IMR-90 (cell line): Measurements from ENCODE around the gene SPTSSA. TPM values are rescaled to one million over a fixed set of nuclear protein-coding genes. Genes with fewer than 3 reads are reported as not detected.

Experiments used
- ATAC-seq: fragments of 200-7000 bp; cut with Tn5 transposase; 2 replicates; pipeline ENCODE4 v1.9.1; 2020; ENCODE audit warnings: low read depth, mild to moderate bottlenecking, moderate library complexity
- BruUV-seq: library from RNA; stranded (reverse); fragments of 400-500 nt; replicated peaks from 2 replicates; lab custom pipeline; 2021; lab: Mats Ljungman, UMichigan
- CTCF ChIA-PET: fragments of 300-600 bp; formaldehyde crosslinking; extraction: SDS; loops from one replicate; lab custom pipeline; 2021; ENCODE audit warnings: antibody characterized with exemption; lab: Yijun Ruan, JAX
- POLR2A ChIA-PET: fragments of 300-600 bp; sonication (Branson Sonifier 250); formaldehyde crosslinking; loops from one replicate; lab custom pipeline; 2022; ENCODE audit warnings: antibody characterized with exemption; ENCODE audit not compliant: unreplicated experiment; lab: Charles Lee
- DNase-seq: peaks from one replicate; pipeline ENCODE4 v3.0.0; 2013
- H2AFZ ChIP-seq: replicated peaks from 2 replicates; pipeline ENCODE3; 2013; ENCODE audit warnings: low read length, mild to moderate bottlenecking; ENCODE audit not compliant: poor library complexity
- H2AK5ac ChIP-seq: 2 replicates; pipeline ENCODE4 v1.6.1; 2013; ENCODE audit warnings: low read depth, low read length, inconsistent platforms
- H2AK9ac ChIP-seq: replicated peaks from 2 replicates; pipeline ENCODE3; 2013; ENCODE audit warnings: mild to moderate bottlenecking, low read depth, low read length, moderate library complexity; ENCODE audit not compliant: poor library complexity
- H2BK120ac ChIP-seq: 2 replicates; pipeline ENCODE4 v1.6.1; 2013; ENCODE audit warnings: low read depth, low read length, inconsistent platforms
- H2BK15ac ChIP-seq: 3 replicates; pipeline ENCODE4 v1.6.1; 2013; ENCODE audit warnings: low read depth, low read length, inconsistent platforms
- H2BK20ac ChIP-seq: 2 replicates; pipeline ENCODE4 v1.6.1; 2013; ENCODE audit warnings: low read depth, mild to moderate bottlenecking, inconsistent platforms, low read length, moderate library complexity
- H2BK5ac ChIP-seq: 2 replicates; pipeline ENCODE4 v1.6.1; 2013; ENCODE audit warnings: mild to moderate bottlenecking, low read depth, low read length, inconsistent platforms; ENCODE audit not compliant: poor library complexity, severe bottlenecking
- H3K14ac ChIP-seq: replicated peaks from 2 replicates; pipeline ENCODE4 v1.6.1; 2013; ENCODE audit warnings: low read depth, low read length, inconsistent platforms
- H3K18ac ChIP-seq: 2 replicates; pipeline ENCODE4 v1.6.1; 2013; ENCODE audit warnings: low read depth, low read length, control low read depth
- H3K23ac ChIP-seq: 2 replicates; pipeline ENCODE4 v1.6.1; 2013; ENCODE audit warnings: low read depth, low read length, inconsistent platforms
- H3K27ac ChIP-seq: 2 replicates; pipeline ENCODE4 v1.5.1; 2013; ENCODE audit warnings: mild to moderate bottlenecking, control low read depth, low read length; ENCODE audit not compliant: insufficient read depth
- H3K27me3 ChIP-seq: 2 replicates; pipeline ENCODE4 v1.6.1; 2013; ENCODE audit warnings: low read length; ENCODE audit not compliant: control insufficient read depth, insufficient read depth
- H3K36me3 ChIP-seq: 2 replicates; pipeline ENCODE4 v1.6.1; 2013; ENCODE audit warnings: low read length, mixed read lengths; ENCODE audit not compliant: control insufficient read depth, insufficient read depth
- H3K4ac ChIP-seq: 2 replicates; pipeline ENCODE4 v1.6.1; 2013; ENCODE audit warnings: low read depth, low read length, inconsistent platforms
- H3K4me1 ChIP-seq: 2 replicates; pipeline ENCODE4 v1.6.1; 2013; ENCODE audit warnings: low read length, mixed read lengths; ENCODE audit not compliant: control insufficient read depth, insufficient read depth
- H3K4me2 ChIP-seq: 2 replicates; pipeline ENCODE4 v1.6.1; 2013; ENCODE audit warnings: low read depth, mild to moderate bottlenecking, control low read depth, low read length, moderate library complexity
- H3K4me3 ChIP-seq: 2 replicates; pipeline ENCODE4 v1.5.1; 2013; ENCODE audit warnings: low read depth, mild to moderate bottlenecking, control low read depth, low read length, moderate library complexity; ENCODE audit not compliant: insufficient read depth
- H3K56ac ChIP-seq: 2 replicates; pipeline ENCODE4 v1.6.1; 2013; ENCODE audit warnings: low read length, inconsistent platforms; ENCODE audit not compliant: insufficient read depth; ENCODE audit errors: extremely low read depth
- H3K79me1 ChIP-seq, 2 experiments: 2 replicates each; pipeline ENCODE4 v1.6.1; 2013; ENCODE audit warnings: low read length in 2 of 2, inconsistent platforms in 1 of 2, low read depth in 1 of 2
- H3K9ac ChIP-seq: 2 replicates; pipeline ENCODE4 v1.6.1; 2013; ENCODE audit warnings: low read depth, low read length, control low read depth
- H3K9me1 ChIP-seq: 2 replicates; pipeline ENCODE4 v1.6.1; 2013; ENCODE audit warnings: low read length, inconsistent platforms; ENCODE audit not compliant: insufficient read depth
- H3K9me3 ChIP-seq: 2 replicates; pipeline ENCODE4 v1.6.1; 2013; ENCODE audit warnings: low read length; ENCODE audit not compliant: control insufficient read depth, insufficient read depth
- H4K20me1 ChIP-seq: 2 replicates; pipeline ENCODE4 v1.6.1; 2013; ENCODE audit warnings: low read length, inconsistent platforms; ENCODE audit not compliant: insufficient read depth
- H4K5ac ChIP-seq: 2 replicates; pipeline ENCODE4 v1.6.1; 2013; ENCODE audit warnings: mild to moderate bottlenecking, low read depth, low read length, control low read depth
- H4K8ac ChIP-seq, 2 experiments: 2 replicates each; pipeline ENCODE4 v1.6.1; 2013; ENCODE audit warnings: low read depth in 2 of 2, low read length in 2 of 2, control low read depth in 1 of 2, inconsistent platforms in 1 of 2
- H4K91ac ChIP-seq: 2 replicates; pipeline ENCODE4 v1.6.1; 2013; ENCODE audit warnings: low read depth, low read length, inconsistent platforms; ENCODE audit not compliant: insufficient read depth
- CEBPB ChIP-seq: IDR thresholded peaks from 2 replicates; pipeline ENCODE4 v1.6.1; 2012; ENCODE audit warnings: low read depth, low read length, improper control_type of control experiment
- CHD1 ChIP-seq: IDR thresholded peaks from 2 replicates; pipeline ENCODE4 v1.6.1; 2012; ENCODE audit warnings: low read depth, low read length, improper control_type of control experiment
- FOS ChIP-seq: fragments of 150-350 bp; IDR thresholded peaks from 2 replicates; pipeline ENCODE4 v1.6.1; 2016; ENCODE audit warnings: low read depth, low read length
- MAFK ChIP-seq: IDR thresholded peaks from 2 replicates; pipeline ENCODE4 v1.6.1; 2012; ENCODE audit warnings: low read depth, low read length, improper control_type of control experiment
- MXI1 ChIP-seq: IDR thresholded peaks from 2 replicates; pipeline ENCODE4 v1.6.1; 2012; ENCODE audit warnings: low read depth, mild to moderate bottlenecking, low read length, moderate library complexity, borderline replicate concordance
- NFE2L2 ChIP-seq: fragments of 150-350 bp; IDR thresholded peaks from 2 replicates; pipeline ENCODE4 v1.6.1; 2016; ENCODE audit warnings: low read depth, mild to moderate bottlenecking, low read length
- POLR2A ChIP-seq: IDR thresholded peaks from 2 replicates; pipeline ENCODE4 v1.6.1; 2012; ENCODE audit warnings: mild to moderate bottlenecking, low read depth, low read length
- RAD21 ChIP-seq: IDR thresholded peaks from 2 replicates; pipeline ENCODE4 v1.6.1; 2012; ENCODE audit warnings: low read length, improper control_type of control experiment
- RFX5 ChIP-seq: IDR thresholded peaks from 2 replicates; pipeline ENCODE4 v1.8.0; 2012; ENCODE audit warnings: low read depth, mild to moderate bottlenecking, low read length, moderate library complexity
- SMC3 ChIP-seq: fragments of 150-350 bp; IDR thresholded peaks from 2 replicates; pipeline ENCODE4 v1.6.1; 2016; ENCODE audit warnings: low read depth, mild to moderate bottlenecking, antibody characterized with exemption, low read length, moderate library complexity
- WGBS, 2 experiments: methylation state at CpG; one replicate each; pipeline versions ENCODE4 v1.1.5 to v1.1.7; 2013; ENCODE audit warnings: missing lambda C conversion rate in 2 of 2; ENCODE audit not compliant: insufficient read length in 1 of 2; ENCODE audit errors: extremely low coverage in 2 of 2; 5-methylcytosine and 5-hydroxymethylcytosine counted together
- dilution Hi-C: fragments of 300-500 bp; cut with HindIII; formaldehyde crosslinking; loops from one replicate; pipeline ENCODE4 v1.14.3; 2018; ENCODE audit warnings: low sequenced_read_pairs; ENCODE audit not compliant: unreplicated experiment
- in situ Hi-C: fragments of 300-500 bp; cut with MboI; formaldehyde crosslinking; loops from 3 replicates; pipeline ENCODE4 v1.14.3; 2019; ENCODE audit warnings: low sequenced_read_pairs, inconsistent platforms, mixed read lengths
- intact Hi-C: fragments of 100-400 bp; cut with micrococcal nuclease; formaldehyde crosslinking; loops from 2 replicates; pipeline ENCODE4 v1.10.0; 2022
- polyA plus RNA-seq, 3 experiments: library from polyadenylated mRNA; depleted of rRNA; stranded (reverse); fragments of >200 nt; gene quantifications; 2 replicates each; pipeline ENCODE4 v1.2.3, GENCODE V29; 2012; ENCODE audit warnings: low replicate concordance in 1 of 3
- total RNA-seq: library from RNA; depleted of rRNA; stranded (reverse); fragments of >200 nt; gene quantifications from 2 replicates; pipeline ENCODE4 v1.2.3, GENCODE V29; 2012
- TF ChIP-seq, protein P1 (sequence below): fragments of 150-350 bp; IDR thresholded peaks from 2 replicates; pipeline ENCODE4 v1.6.1; 2016; ENCODE audit warnings: low read depth, mild to moderate bottlenecking, low read length, moderate library complexity, borderline replicate concordance
- TF ChIP-seq, protein P2 (sequence below): conservative IDR thresholded peaks from 2 replicates; pipeline ENCODE4 v1.5.1; 2012; ENCODE audit warnings: mild to moderate bottlenecking, low read depth, low read length, improper control_type of control experiment
- TF ChIP-seq, protein P3 (sequence below): fragments of 150-350 bp; IDR thresholded peaks from 2 replicates; pipeline ENCODE4 v1.6.1; 2017; ENCODE audit warnings: mild to moderate bottlenecking, antibody characterized with exemption, low read length, low read depth

Gene SPTSSA
- total and polyA plus RNA-seq, 2 of the 4 experiments (the other 2 are of a cell fraction), result 10.8 to 26.2 TPM

DNA sequence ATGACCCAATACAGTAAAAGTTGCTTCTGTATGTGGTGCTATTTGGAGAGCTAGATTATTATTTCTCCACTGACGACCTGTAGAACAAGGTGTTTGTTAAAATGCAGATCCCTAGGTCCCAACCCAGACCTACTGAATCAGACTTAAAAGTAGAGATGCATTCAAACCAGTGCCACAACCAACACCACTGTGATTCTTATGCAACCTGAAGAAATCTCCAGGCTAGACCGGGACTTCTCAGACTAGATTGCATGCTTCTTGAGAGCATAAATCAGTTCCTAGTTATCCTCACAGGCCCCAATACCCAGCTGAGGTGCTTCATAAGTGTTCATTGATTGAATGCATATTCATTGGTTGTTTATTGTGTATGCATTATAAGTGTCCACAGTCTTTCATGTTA, 78.2 kb downstream of the SPTSSA start:
- no peak overlapping the region for H3K4me2 ChIP-seq
- no peak overlapping the region for H4K5ac ChIP-seq
- H3K9me1 ChIP-seq, result no peaks in the 10 kb centered on the region
- H2BK120ac ChIP-seq, result no peak overlapping the region
- no peak overlapping the region for H2BK20ac ChIP-seq
- H3K9ac ChIP-seq, result no peak overlapping the region
- H2AK5ac ChIP-seq, result no peak overlapping the region
- POLR2A ChIA-PET, result no interaction called here
- BruUV-seq, result no TSS peak
- H3K27me3 ChIP-seq, result no peaks in the 10 kb centered on the region; the same call in 1 of the 2 replicates
- H3K23ac ChIP-seq, result no peak overlapping the region
- no peaks in the 10 kb centered on the region for H3K79me1 ChIP-seq
- no peak overlapping the region for H3K4ac ChIP-seq
- WGBS, 2 experiments, result no CpG with 5 or more reads among the region's 2 CpGs
- dilution Hi-C loops (no loop called here), in situ Hi-C loops (no loop called here), intact Hi-C loops (no loop called here)
- TF ChIP-seq CEBPB, result no peak
- TF ChIP-seq, protein P1, sequence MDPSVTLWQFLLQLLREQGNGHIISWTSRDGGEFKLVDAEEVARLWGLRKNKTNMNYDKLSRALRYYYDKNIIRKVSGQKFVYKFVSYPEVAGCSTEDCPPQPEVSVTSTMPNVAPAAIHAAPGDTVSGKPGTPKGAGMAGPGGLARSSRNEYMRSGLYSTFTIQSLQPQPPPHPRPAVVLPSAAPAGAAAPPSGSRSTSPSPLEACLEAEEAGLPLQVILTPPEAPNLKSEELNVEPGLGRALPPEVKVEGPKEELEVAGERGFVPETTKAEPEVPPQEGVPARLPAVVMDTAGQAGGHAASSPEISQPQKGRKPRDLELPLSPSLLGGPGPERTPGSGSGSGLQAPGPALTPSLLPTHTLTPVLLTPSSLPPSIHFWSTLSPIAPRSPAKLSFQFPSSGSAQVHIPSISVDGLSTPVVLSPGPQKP, result no peak
- no peak for TF ChIP-seq SMC3
- no peak for TF ChIP-seq FOS
- no peak for TF ChIP-seq POLR2A
- TF ChIP-seq, protein P2, sequence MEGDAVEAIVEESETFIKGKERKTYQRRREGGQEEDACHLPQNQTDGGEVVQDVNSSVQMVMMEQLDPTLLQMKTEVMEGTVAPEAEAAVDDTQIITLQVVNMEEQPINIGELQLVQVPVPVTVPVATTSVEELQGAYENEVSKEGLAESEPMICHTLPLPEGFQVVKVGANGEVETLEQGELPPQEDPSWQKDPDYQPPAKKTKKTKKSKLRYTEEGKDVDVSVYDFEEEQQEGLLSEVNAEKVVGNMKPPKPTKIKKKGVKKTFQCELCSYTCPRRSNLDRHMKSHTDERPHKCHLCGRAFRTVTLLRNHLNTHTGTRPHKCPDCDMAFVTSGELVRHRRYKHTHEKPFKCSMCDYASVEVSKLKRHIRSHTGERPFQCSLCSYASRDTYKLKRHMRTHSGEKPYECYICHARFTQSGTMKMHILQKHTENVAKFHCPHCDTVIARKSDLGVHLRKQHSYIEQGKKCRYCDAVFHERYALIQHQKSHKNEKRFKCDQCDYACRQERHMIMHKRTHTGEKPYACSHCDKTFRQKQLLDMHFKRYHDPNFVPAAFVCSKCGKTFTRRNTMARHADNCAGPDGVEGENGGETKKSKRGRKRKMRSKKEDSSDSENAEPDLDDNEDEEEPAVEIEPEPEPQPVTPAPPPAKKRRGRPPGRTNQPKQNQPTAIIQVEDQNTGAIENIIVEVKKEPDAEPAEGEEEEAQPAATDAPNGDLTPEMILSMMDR, result no peak
- TF ChIP-seq, protein P3, sequence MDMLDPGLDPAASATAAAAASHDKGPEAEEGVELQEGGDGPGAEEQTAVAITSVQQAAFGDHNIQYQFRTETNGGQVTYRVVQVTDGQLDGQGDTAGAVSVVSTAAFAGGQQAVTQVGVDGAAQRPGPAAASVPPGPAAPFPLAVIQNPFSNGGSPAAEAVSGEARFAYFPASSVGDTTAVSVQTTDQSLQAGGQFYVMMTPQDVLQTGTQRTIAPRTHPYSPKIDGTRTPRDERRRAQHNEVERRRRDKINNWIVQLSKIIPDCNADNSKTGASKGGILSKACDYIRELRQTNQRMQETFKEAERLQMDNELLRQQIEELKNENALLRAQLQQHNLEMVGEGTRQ, result no peak
- no peak for TF ChIP-seq RAD21
- no peak for TF ChIP-seq CHD1
- TF ChIP-seq MAFK, result no peak
- no peak for TF ChIP-seq NFE2L2
- no peak for TF ChIP-seq MXI1
- no peak for TF ChIP-seq RFX5
- H3K14ac ChIP-seq, result no peak overlapping the region
- no peak for ATAC-seq
- H3K4me3 ChIP-seq, result no peak overlapping the region
- CTCF ChIA-PET, result no interaction called here
- no peak overlapping the region for H3K56ac ChIP-seq
- no peaks in the 10 kb centered on the region for H3K9me3 ChIP-seq
- H3K27ac ChIP-seq, result no peak overlapping the region
- DNase-seq, result no peak
- H3K18ac ChIP-seq, result no peak overlapping the region
- no peak overlapping the region for H2BK15ac ChIP-seq
- H3K36me3 ChIP-seq, result no peaks in the 10 kb centered on the region
- no peak overlapping the region for H4K8ac ChIP-seq
- H3K4me1 ChIP-seq, result no peaks in the 10 kb centered on the region
- H4K91ac ChIP-seq, result no peak overlapping the region
- H2BK5ac ChIP-seq, result no peak overlapping the region
- no peak overlapping the region for H2AK9ac ChIP-seq
- H2AFZ ChIP-seq, result no peak overlapping the region
- no peaks in the 10 kb centered on the region for H4K20me1 ChIP-seq
